Naive thymus-derived CD8-positive, alpha-beta T cell (primary cell): ENCODE measurements around the gene HES6. TPM values are rescaled to one million over a fixed set of nuclear protein-coding genes. Genes with fewer than 3 reads are reported as not detected.

Source experiments
- ATAC-seq, 2 donors: fragments of 150-1000 bp; cut with Tn5 transposase in 1 of 2; sonication (Bioruptor Pico), chemical (Tn5 transposase) in 1 of 2; 1 replicate in 1 of 2; 2 replicates in 1 of 2; pipeline ENCODE4 v1.10.0; 2021; ENCODE audit warnings: mild to moderate bottlenecking in 2 of 2, moderate library complexity in 2 of 2
- POLR2A ChIA-PET: fragments of 350-600 bp; sonication (Branson Sonifier 250); formaldehyde crosslinking; loops from one replicate; lab custom pipeline; 2021; ENCODE audit warnings: antibody characterized with exemption; lab: Charles Lee
- DNase-seq, 10 donors: peaks; one replicate each; pipeline versions ENCODE4 v3.0.0 to v3.0.0-alpha.2; 2020 to 2022
- H3K27ac Mint-ChIP-seq, 10 donors: one replicate each; pipeline ENCODE4 v1.8.0; 2020 to 2022; ENCODE audit warnings: mild to moderate bottlenecking in 10 of 10, mixed read lengths in 10 of 10, moderate library complexity in 4 of 10, inconsistent platforms in 1 of 10
- H3K27me3 Mint-ChIP-seq, 5 donors: one replicate each; pipeline ENCODE4 v1.8.0; 2021 to 2022; ENCODE audit warnings: mixed read lengths in 5 of 5
- H3K36me3 Mint-ChIP-seq, 3 donors: one replicate each; pipeline ENCODE4 v1.8.0; 2020 to 2022; ENCODE audit warnings: mixed read lengths in 3 of 3, mild to moderate bottlenecking in 2 of 3, inconsistent platforms in 1 of 3
- H3K4me1 Mint-ChIP-seq, 4 donors: one replicate each; pipeline ENCODE4 v1.8.0; 2021 to 2022; ENCODE audit warnings: mixed read lengths in 4 of 4
- H3K4me3 Mint-ChIP-seq, 10 donors: one replicate each; pipeline ENCODE4 v1.8.0; 2020 to 2022; ENCODE audit warnings: mild to moderate bottlenecking in 10 of 10, mixed read lengths in 10 of 10, moderate library complexity in 6 of 10, inconsistent platforms in 1 of 10
- H3K9me3 Mint-ChIP-seq, 9 donors: one replicate each; pipeline ENCODE4 v1.8.0; 2020 to 2022; ENCODE audit warnings: mixed read lengths in 9 of 9, mild to moderate bottlenecking in 3 of 9, inconsistent platforms in 1 of 9, moderate library complexity in 1 of 9
- polyA plus RNA-seq, 3 donors: library from polyadenylated mRNA; unstranded; fragments of 300-500 nt; fragmentation: Illumina TruSeq; gene quantifications; one replicate each; pipeline ENCODE4 v1.2.3, GENCODE V29; 2021
- total RNA-seq, 8 experiments: library from RNA in 2 of 8; stranded (reverse) in 2 of 8; gene quantifications; one replicate each; pipeline ENCODE4 v1.2.3 and lab custom pipeline; 2021 to 2026

The HES6 gene
- total and polyA plus RNA-seq, 5 experiments from 2014 or later: 0.33 to 2.0 (median 1.9) TPM; not detected in 1

DNA sequence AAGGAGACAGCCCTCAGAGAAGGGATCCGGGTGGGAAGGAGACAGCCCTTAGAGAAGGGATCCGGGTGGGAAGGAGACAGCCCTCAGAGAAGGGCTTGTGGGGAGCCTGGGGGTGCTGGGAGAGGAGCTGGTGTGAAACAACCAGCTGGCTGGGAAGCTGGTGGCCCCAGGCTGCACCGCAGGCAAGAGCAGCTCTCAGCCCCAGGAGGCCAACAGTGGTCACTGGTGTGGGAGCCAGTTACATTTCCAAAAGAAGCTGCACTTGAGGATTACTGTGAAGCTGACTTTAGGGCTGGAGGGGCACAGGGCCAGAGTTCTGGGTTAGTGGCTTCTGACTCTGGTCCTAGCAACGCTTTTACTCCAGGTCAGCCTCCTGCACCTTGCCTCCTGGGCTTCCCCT lies 3.3 kb downstream of the HES6 start:
- peaks cover 15 to 28% (median 23%) of the 10 kb centered on the region in 4 donors for H3K4me1 Mint-ChIP-seq
- peaks cover 11 to 36% (median 18%) of the 10 kb centered on the region in 5 donors for H3K27me3 Mint-ChIP-seq
- peaks cover 0 to 2% (median 0%) of the 10 kb centered on the region in 9 donors for H3K9me3 Mint-ChIP-seq
- POLR2A ChIA-PET: no interaction called here
- no peaks in the 10 kb centered on the region for H3K36me3 Mint-ChIP-seq
- peak overlapping the region in 1 of 10 donors; percentile 34 for H3K4me3 Mint-ChIP-seq
- no peak overlapping the region for H3K27ac Mint-ChIP-seq
- no peak for DNase-seq
- no peak for ATAC-seq

GRCh38 chr2:238235856-238236255 lies 4.0 kb downstream of the HES6 start:
- H3K4me3 Mint-ChIP-seq: peak overlapping the region in 7 of 10 donors; percentile 5 to 78 (median 70)
- H3K27me3 Mint-ChIP-seq: peaks cover 11 to 36% (median 18%) of the 10 kb centered on the region in 5 donors

DNA sequence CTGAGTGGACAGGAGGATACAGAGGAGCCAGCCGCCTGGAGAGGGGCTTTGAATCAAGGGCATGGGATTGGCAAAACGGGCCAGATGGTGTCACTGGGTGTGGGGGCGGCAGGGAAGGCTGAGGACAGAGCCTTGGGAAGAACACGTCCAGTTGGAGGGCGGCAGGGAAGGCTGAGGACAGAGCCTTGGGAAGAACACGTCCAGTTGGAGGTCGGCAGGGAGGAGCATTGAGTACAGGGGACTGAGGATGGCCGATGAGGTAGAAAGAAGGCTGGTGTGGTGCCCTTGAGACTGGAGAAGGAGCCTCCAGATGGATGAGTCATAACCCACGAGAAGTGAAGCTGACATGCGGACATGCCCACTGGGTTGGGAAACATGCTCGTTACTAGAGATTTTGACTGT lies 4.5 kb downstream of the HES6 start:
- Mint-ChIP-seq H3K4me1 (peaks cover 22 to 36% (median 33%) of the 10 kb centered on the region in 4 donors), H3K4me3 (peak overlapping the region in 9 of 10 donors; percentile 60 to 83 (median 70)), H3K27me3 (peaks cover 11 to 36% (median 18%) of the 10 kb centered on the region in 5 donors), H3K27ac (no peak overlapping the region), H3K9me3 (peaks cover 0 to 2% (median 0%) of the 10 kb centered on the region in 9 donors), H3K36me3 (no peaks in the 10 kb centered on the region)
- POLR2A ChIA-PET: no interaction called here
- DNase-seq (no peak), ATAC-seq (no peak)

More at GRCh38 chr2:238235856-238236255, 4.0 kb downstream of the HES6 start:
- POLR2A ChIA-PET: no interaction called here
- peaks cover 0 to 2% (median 0%) of the 10 kb centered on the region in 9 donors for H3K9me3 Mint-ChIP-seq
- no peak overlapping the region for H3K27ac Mint-ChIP-seq
- no peaks in the 10 kb centered on the region for H3K36me3 Mint-ChIP-seq
- ATAC-seq (no peak), DNase-seq (no peak)
- peaks cover 18 to 31% (median 29%) of the 10 kb centered on the region in 4 donors for H3K4me1 Mint-ChIP-seq

DNA sequence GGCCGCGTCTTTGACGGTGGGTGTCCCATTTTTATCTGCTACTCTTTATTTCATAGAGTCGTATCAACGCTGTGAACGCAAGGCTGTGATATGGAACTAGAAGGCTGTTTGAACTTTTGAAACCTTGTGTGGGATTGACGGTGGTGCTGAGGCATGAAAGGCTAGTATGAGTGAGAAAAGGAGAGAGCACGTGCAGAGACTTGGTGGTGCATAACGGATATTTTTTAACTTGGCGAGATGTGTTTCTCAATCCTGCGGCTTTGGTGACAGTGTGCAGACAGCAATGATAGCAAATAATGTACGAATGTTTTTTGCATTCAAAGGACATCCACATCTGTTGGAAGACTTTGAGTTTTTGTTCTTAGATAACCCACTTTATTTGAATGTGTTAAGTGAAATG lies 6.2 kb downstream of the HES6 start:
- POLR2A ChIA-PET: interaction anchor here (0.5 kb wide), 1 partner anchor 98 kb away, joined by 3 read pairs; no protein-coding TSS in a partner anchor
- Mint-ChIP-seq H3K27me3 (peaks cover 11 to 34% (median 16%) of the 10 kb centered on the region in 5 donors), H3K4me1 (peaks cover 25 to 46% (median 41%) of the 10 kb centered on the region in 4 donors), H3K9me3 (peaks cover 0 to 2% (median 0%) of the 10 kb centered on the region in 9 donors), H3K36me3 (no peaks in the 10 kb centered on the region), H3K27ac (peak overlapping the region in 1 of 10 donors; percentile 22), H3K4me3 (peak overlapping the region in 9 of 10 donors; percentile 46 to 68 (median 61))
- ATAC-seq (no peak), DNase-seq (no peak)

GRCh38 chr2:238231809-238232208 lies 8.0 kb downstream of the HES6 start:
- peaks cover 11 to 19% (median 14%) of the 10 kb centered on the region in 5 donors for H3K27me3 Mint-ChIP-seq
- no peak for DNase-seq
- peak overlapping the region; percentile 65 to 93 (median 88) for H3K4me3 Mint-ChIP-seq
- POLR2A ChIA-PET: interaction anchor here (1.5 kb wide), 1 partner anchor 29 kb away, joined by 17 read pairs; the partner anchor contains the start of gene ILKAP
- H3K4me1 Mint-ChIP-seq: peaks cover 29 to 58% (median 42%) of the 10 kb centered on the region in 4 donors
- H3K27ac Mint-ChIP-seq: peak overlapping the region in 6 of 10 donors; percentile 6 to 91 (median 44)
- H3K36me3 Mint-ChIP-seq: peaks cover 0 to 5% (median 3%) of the 10 kb centered on the region in 3 donors
- H3K9me3 Mint-ChIP-seq: peaks cover 0 to 2% (median 0%) of the 10 kb centered on the region in 9 donors
- ATAC-seq: no peak

- POLR2A ChIA-PET: interaction anchor here (0.5 to 1.5 kb wide), 4 partner anchors 28 to 549 kb away, joined by 3 to 17 read pairs (median 5); partner anchors contain the start of genes ILKAP and SCLY
- peak overlapping the region in 7 of 10 donors; percentile 6 to 91 (median 65) for H3K27ac Mint-ChIP-seq
- ATAC-seq: peak; percentile 91
These were observed 8.5 kb downstream of the HES6 start for GRCh38 chr2:238231251-238231793.

GRCh38 chr2:238230699-238231098 lies 9.1 kb downstream of the HES6 start:
- H3K4me3 Mint-ChIP-seq: peak overlapping the region; percentile 68 to 93 (median 90)
- H3K27ac Mint-ChIP-seq: peak overlapping the region in 2 of 10 donors; percentile 40 to 52
- H3K9me3 Mint-ChIP-seq: peaks cover 0 to 2% (median 0%) of the 10 kb centered on the region in 9 donors
- DNase-seq (no peak), ATAC-seq (no peak)
- peaks cover 27 to 58% (median 42%) of the 10 kb centered on the region in 4 donors for H3K4me1 Mint-ChIP-seq
- H3K27me3 Mint-ChIP-seq: peaks cover 4 to 10% (median 8%) of the 10 kb centered on the region in 5 donors
- peaks cover 0 to 6% (median 3%) of the 10 kb centered on the region in 3 donors for H3K36me3 Mint-ChIP-seq
- POLR2A ChIA-PET: interaction anchor here (0.7 to 1.5 kb wide), 3 partner anchors 28 to 549 kb away, joined by 3 to 17 read pairs (median 7); partner anchors contain the start of gene ILKAP

More at GRCh38 chr2:238231251-238231793, 8.5 kb downstream of the HES6 start:
- Mint-ChIP-seq H3K4me1 (peaks cover 29 to 58% (median 42%) of the 10 kb centered on the region in 4 donors), H3K4me3 (peak overlapping the region; percentile 68 to 93 (median 90)), H3K36me3 (peaks cover 0 to 6% (median 3%) of the 10 kb centered on the region in 3 donors), H3K9me3 (peaks cover 0 to 2% (median 0%) of the 10 kb centered on the region in 9 donors), H3K27me3 (peaks cover 10 to 17% (median 14%) of the 10 kb centered on the region in 5 donors)
- peak; percentile 65 to 87 (median 77) for DNase-seq

DNA sequence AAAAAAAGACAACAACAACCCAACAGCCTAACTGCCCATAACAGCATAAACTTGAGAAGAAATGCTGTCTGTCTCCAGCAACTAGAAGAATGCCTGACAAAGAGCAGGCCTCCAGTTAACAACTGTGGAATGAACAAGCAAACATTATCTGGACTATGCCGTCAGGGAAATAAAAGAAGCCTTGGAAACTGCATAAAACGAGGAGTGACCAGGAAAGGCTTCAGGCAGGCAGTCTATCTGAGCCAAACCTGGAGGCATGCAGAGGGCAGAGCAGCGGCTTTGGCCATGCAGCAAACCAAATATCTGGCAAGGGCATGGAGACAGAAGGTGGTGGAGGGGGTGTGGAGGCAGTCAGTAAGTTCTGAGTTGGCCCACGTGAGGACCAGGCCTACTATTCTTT lies 11.1 kb downstream of the HES6 start:
- H3K4me3 Mint-ChIP-seq: peak overlapping the region in 1 of 10 donors; percentile 39

GRCh38 chr2:238227587-238228032 lies 12.2 kb downstream of the HES6 start:
- ATAC-seq: no peak
- peaks cover 0 to 15% (median 3%) of the 10 kb centered on the region in 3 donors for H3K36me3 Mint-ChIP-seq
- no peak for DNase-seq
- POLR2A ChIA-PET: no interaction called here
- peaks cover 0 to 2% (median 0%) of the 10 kb centered on the region in 5 donors for H3K27me3 Mint-ChIP-seq
- H3K4me1 Mint-ChIP-seq: peaks cover 19 to 50% (median 32%) of the 10 kb centered on the region in 4 donors
- H3K9me3 Mint-ChIP-seq: peaks cover 0 to 2% (median 0%) of the 10 kb centered on the region in 9 donors
- peak overlapping the region in 1 of 10 donors; percentile 15 for H3K4me3 Mint-ChIP-seq
- H3K27ac Mint-ChIP-seq: peak overlapping the region in 2 of 10 donors; percentile 53 to 73

More for the DNA sequence above, 11.1 kb downstream of the HES6 start:
- peak overlapping the region in 1 of 10 donors; percentile 17 for H3K27ac Mint-ChIP-seq
- H3K27me3 Mint-ChIP-seq: peaks cover 0 to 2% (median 0%) of the 10 kb centered on the region in 5 donors
- no peak for DNase-seq
- ATAC-seq: no peak
- H3K36me3 Mint-ChIP-seq: peaks cover 0 to 15% (median 3%) of the 10 kb centered on the region in 3 donors
- POLR2A ChIA-PET: no interaction called here
- peaks cover 21 to 56% (median 33%) of the 10 kb centered on the region in 4 donors for H3K4me1 Mint-ChIP-seq
- H3K9me3 Mint-ChIP-seq: peaks cover 0 to 2% (median 0%) of the 10 kb centered on the region in 9 donors

DNA sequence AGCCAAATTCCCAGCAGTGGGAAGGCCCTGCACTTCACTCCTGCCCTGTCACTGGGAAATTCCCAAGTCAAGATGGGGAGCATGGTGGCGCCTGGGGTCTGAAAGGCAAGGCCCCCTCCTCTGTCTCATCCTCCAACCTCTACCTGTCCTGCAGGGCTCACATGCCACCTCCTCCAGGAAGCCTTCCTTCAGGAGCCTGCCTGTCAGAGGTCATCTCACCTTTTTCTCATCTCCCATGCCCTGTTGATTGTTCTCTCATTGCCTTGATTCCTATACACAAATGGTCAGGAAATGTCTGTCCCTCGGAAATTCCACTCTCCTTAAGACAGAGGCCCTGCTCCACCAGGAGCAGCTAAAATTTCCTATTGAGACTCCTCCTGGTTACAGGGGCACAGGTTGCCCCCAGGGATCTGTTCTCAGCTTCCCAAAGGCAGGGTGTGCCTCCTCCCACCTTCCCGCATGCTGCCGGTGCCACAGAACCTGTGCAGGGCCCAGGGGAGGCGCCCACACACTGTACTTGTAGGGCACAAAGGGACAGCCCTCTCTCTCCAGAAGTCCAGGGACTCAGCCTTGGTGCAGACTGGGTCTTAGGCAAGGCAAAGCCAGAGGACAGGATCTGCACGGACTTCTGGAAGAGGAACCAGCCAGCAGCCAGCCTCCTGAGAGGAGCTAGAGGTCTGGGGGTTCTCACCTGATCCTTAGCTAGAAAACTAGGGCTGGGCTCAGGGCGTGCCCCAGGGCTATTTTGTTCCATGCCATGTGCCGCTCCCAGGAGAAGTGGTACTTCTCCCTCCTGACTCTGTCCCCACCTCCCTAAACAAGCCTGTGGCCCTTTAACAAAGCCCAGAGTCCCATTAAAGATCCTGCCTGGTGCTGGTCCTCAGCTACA lies 12.9 kb downstream of the HES6 start:
- peaks cover 0 to 15% (median 3%) of the 10 kb centered on the region in 3 donors for H3K36me3 Mint-ChIP-seq
- H3K27ac Mint-ChIP-seq: no peak overlapping the region
- H3K27me3 Mint-ChIP-seq: no peaks in the 10 kb centered on the region
- POLR2A ChIA-PET: no interaction called here
- H3K4me1 Mint-ChIP-seq: peaks cover 17 to 43% (median 28%) of the 10 kb centered on the region in 4 donors
- DNase-seq: no peak
- H3K4me3 Mint-ChIP-seq: no peak overlapping the region
- H3K9me3 Mint-ChIP-seq: peaks cover 0 to under 1% (median 0%) of the 10 kb centered on the region in 9 donors
- ATAC-seq: no peak

DNA sequence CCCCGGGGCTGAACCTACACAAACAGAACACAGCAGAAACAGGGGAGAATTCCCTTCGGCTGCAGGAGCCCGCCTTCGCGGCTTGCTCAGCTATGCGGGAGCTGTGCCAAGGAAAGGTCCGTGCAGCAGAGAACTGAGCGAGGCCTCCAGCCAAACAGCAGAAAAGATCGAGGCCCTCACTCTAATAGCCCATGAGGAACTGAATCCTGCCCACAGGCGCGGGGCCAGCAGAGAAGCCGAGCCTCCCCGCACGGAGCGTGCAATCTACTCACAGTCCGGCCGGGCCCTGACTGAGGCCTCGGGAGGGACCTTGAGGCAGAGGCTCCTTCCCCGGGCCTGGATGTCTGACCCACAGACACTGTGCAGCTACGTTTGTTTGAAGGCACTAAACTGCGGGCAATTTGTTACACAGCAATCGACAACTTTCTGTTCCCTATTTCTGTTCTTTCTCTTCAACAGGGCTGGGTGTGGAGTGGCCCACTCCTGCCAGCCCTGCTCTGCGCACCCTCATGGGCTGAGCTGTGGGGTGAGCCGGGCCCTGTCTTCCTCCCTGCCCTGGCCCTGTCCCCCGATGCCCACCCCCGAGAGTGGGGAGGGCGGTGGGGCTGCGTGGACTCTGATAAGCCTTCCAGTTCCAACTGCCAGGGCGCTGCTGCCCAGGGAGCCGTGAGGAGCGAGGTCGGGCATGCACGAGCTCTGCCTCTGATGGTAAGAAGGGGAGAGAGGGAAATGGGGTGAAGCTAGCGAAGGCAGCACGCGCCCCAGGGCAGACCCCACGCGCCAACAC lies 13.7 kb downstream of the HES6 start:
- Mint-ChIP-seq H3K4me3 (no peak overlapping the region), H3K9me3 (no peaks in the 10 kb centered on the region), H3K4me1 (peaks cover 13 to 35% (median 21%) of the 10 kb centered on the region in 4 donors), H3K36me3 (peaks cover 0 to 15% (median 3%) of the 10 kb centered on the region in 3 donors), H3K27ac (no peak overlapping the region), H3K27me3 (no peaks in the 10 kb centered on the region)
- POLR2A ChIA-PET: no interaction called here
- ATAC-seq (no peak), DNase-seq (no peak)
